ENCODE results near the gene CORO2A. TPM values are rescaled to one million over a fixed set of nuclear protein-coding genes. Genes with fewer than 3 reads are reported as not detected.
A peak's percentile ranks its signal among the peaks of the same experiment; 100 is the strongest.

Gene CORO2A
- total and polyA plus RNA-seq, 2 of the 13 experiments (the other 11 are each of a cell fraction or from before 2014, with no cell fraction given): 14.4 to 15.3 TPM

- TF ChIP-seq SOX13 (IDR thresholded peaks at IDR 0.05) (no peak), SOX13 (CRISPR knock-in tag; conservative IDR thresholded peaks at IDR 0.05 in 1 of 2, IDR thresholded peaks at IDR 0.05 in 1 of 2) (peak in 1 of 2 experiments; percentile 76; a peak in 2 of 4 replicates), YY1 (IDR thresholded peaks at IDR 0.05; ENCODE audit: insufficient read depth, insufficient replicate concordance, low read depth, low read length) (no peak), NR2F1 (CRISPR knock-in tag; IDR thresholded peaks at IDR 0.05) (no peak), ZNF792 (CRISPR knock-in tag; IDR thresholded peaks at IDR 0.05) (0 out of 2 replicates have a peak, but pooled peaks have one; percentile 45), IKZF1 (IDR thresholded peaks at IDR 0.05) (no peak), HDAC2 (CRISPR knock-in tag; IDR thresholded peaks at IDR 0.05) (peak; percentile 86), ZNF570 (CRISPR knock-in tag; IDR thresholded peaks at IDR 0.05; ENCODE audit: borderline replicate concordance) (no peak), GPBP1L1 (CRISPR knock-in tag; IDR thresholded peaks at IDR 0.05) (no peak), ATAD3A (CRISPR knock-in tag; IDR thresholded peaks at IDR 0.05) (no peak), STAG1 (CRISPR knock-in tag; IDR thresholded peaks at IDR 0.05) (no peak; the same call in 1 of the 2 replicates), RAD21 (CRISPR knock-in tag; IDR thresholded peaks at IDR 0.05) (0 out of 2 replicates have a peak, but pooled peaks have one; percentile 26), ZNF549 (CRISPR knock-in tag; IDR thresholded peaks at IDR 0.05) (no peak), SP5 (CRISPR knock-in tag; IDR thresholded peaks at IDR 0.05; ENCODE audit: borderline replicate concordance, low read depth) (peak; percentile 58; the same call in 1 of the 2 replicates), HOXA7 (CRISPR knock-in tag; IDR thresholded peaks at IDR 0.05) (no peak), GMEB1 (CRISPR knock-in tag; IDR thresholded peaks at IDR 0.05; ENCODE audit: borderline replicate concordance) (no peak), ZNF678 (CRISPR knock-in tag; IDR thresholded peaks at IDR 0.05) (no peak)
- TF ChIP-seq, protein P1, sequence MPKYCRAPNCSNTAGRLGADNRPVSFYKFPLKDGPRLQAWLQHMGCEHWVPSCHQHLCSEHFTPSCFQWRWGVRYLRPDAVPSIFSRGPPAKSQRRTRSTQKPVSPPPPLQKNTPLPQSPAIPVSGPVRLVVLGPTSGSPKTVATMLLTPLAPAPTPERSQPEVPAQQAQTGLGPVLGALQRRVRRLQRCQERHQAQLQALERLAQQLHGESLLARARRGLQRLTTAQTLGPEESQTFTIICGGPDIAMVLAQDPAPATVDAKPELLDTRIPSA (CRISPR knock-in tag; IDR thresholded peaks at IDR 0.05; ENCODE audit: borderline replicate concordance): no peak
- TF ChIP-seq, protein P2, sequence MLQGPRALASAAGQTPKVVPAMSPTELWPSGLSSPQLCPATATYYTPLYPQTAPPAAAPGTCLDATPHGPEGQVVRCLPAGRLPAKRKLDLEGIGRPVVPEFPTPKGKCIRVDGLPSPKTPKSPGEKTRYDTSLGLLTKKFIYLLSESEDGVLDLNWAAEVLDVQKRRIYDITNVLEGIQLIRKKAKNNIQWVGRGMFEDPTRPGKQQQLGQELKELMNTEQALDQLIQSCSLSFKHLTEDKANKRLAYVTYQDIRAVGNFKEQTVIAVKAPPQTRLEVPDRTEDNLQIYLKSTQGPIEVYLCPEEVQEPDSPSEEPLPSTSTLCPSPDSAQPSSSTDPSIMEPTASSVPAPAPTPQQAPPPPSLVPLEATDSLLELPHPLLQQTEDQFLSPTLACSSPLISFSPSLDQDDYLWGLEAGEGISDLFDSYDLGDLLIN (CRISPR knock-in tag; IDR thresholded peaks at IDR 0.05; ENCODE audit: borderline replicate concordance): no peak
Observed at GRCh38 chr9:98158071-98158831, 34.2 kb downstream of the CORO2A start (continued).

All from HepG2 (cell line).